Endothelial cell of umbilical vein (primary cell): ENCODE results near the gene OGFOD2.

Source experiments
- CTCF ChIP-seq, 2 donors: IDR thresholded peaks; 1 replicate in 1 of 2; 2 replicates in 1 of 2; pipeline ENCODE4 v1.5.1; 2011; ENCODE audit warnings: low read length in 2 of 2, mild to moderate bottlenecking in 2 of 2, moderate library complexity in 2 of 2, control low read depth in 1 of 2, inconsistent platforms in 1 of 2, low read depth in 1 of 2; ENCODE audit not compliant: insufficient read depth in 1 of 2; ENCODE audit errors: extremely low read depth in 1 of 2
- EZH2 ChIP-seq: IDR thresholded peaks from 2 replicates; pipeline ENCODE4 v1.6.1; 2012; ENCODE audit warnings: borderline replicate concordance, low read depth, mild to moderate bottlenecking, moderate library complexity, low read length, inconsistent platforms; ENCODE audit not compliant: severe bottlenecking
- JUN ChIP-seq: IDR thresholded peaks from 2 replicates; pipeline ENCODE4 v1.6.1; 2011; ENCODE audit warnings: borderline replicate concordance, low read depth; ENCODE audit not compliant: insufficient read length, insufficient read depth
- MAX ChIP-seq: IDR thresholded peaks from 2 replicates; pipeline ENCODE4 v1.6.1; 2011; ENCODE audit not compliant: insufficient read depth, insufficient read length
- POLR2A ChIP-seq: IDR thresholded peaks from 2 replicates; pipeline ENCODE4 v1.6.1; 2012; ENCODE audit warnings: low read depth, mild to moderate bottlenecking, control low read depth, low read length
- POLR2AphosphoS5 ChIP-seq: IDR thresholded peaks from 2 replicates; pipeline ENCODE4 v1.6.1; 2012; ENCODE audit warnings: low read depth, mild to moderate bottlenecking, control low read depth, low read length, moderate library complexity; ENCODE audit not compliant: insufficient read depth

- TF ChIP-seq CTCF (IDR thresholded peaks at IDR 0.05; ENCODE audit: extremely low read depth in 1 of 2, insufficient read depth in 1 of 2, low read depth in 1 of 2, low read length in 2 of 2) (no peak), EZH2 (no peak), MAX (no peak), POLR2A (no peak), JUN (no peak), POLR2AphosphoS5 (no peak)
These were observed 30.1 kb downstream of the OGFOD2 start for GRCh38 chr12:123005081-123005626.
